HepG2 (cell line): ENCODE results near the gene STXBP5L.
"Not testable (repeated sequence)": the region's sequence is repeated elsewhere in the genome, so short reads cannot be mapped to it uniquely, and the experiment has no call there.

Source experiments
- ATF1 ChIP-seq: IDR thresholded peaks from 2 replicates; pipeline ENCODE4 v1.6.1; 2016; ENCODE audit warnings: mild to moderate bottlenecking, control low read depth
- EP300 ChIP-seq, 3 experiments: sonication (generic) in 1 of 3; formaldehyde crosslinking in 1 of 3; IDR thresholded peaks; 2 replicates each; pipeline versions ENCODE4 v1.5.1 to v1.6.1; 2011 to 2020; ENCODE audit warnings: low read depth in 2 of 3, low read length in 2 of 3, borderline replicate concordance in 1 of 3, improper control_type of control experiment in 1 of 3, mild to moderate bottlenecking in 1 of 3, missing genetic modification reagents in 1 of 3, moderate library complexity in 1 of 3
- HMGA1 ChIP-seq: sonication (generic); formaldehyde crosslinking; conservative IDR thresholded peaks from 2 replicates; pipeline ENCODE4 v1.4.0; 2020; ENCODE audit warnings: missing genetic modification reagents
- POLR2A ChIP-seq, 2 experiments: IDR thresholded peaks; 2 replicates each; pipeline ENCODE4 v1.6.1; 2011; ENCODE audit warnings: low read depth in 2 of 2, low read length in 2 of 2, mild to moderate bottlenecking in 1 of 2, moderate library complexity in 1 of 2; ENCODE audit not compliant: insufficient read depth in 1 of 2
- POLR2AphosphoS5 ChIP-seq: IDR thresholded peaks from 2 replicates; pipeline ENCODE4 v1.6.1; 2012; ENCODE audit warnings: low read depth, low read length
- ZNF256 ChIP-seq: sonication (generic); formaldehyde crosslinking; conservative IDR thresholded peaks from 2 replicates; pipeline ENCODE4 v1.4.0; 2020; ENCODE audit warnings: missing genetic modification reagents

DNA sequence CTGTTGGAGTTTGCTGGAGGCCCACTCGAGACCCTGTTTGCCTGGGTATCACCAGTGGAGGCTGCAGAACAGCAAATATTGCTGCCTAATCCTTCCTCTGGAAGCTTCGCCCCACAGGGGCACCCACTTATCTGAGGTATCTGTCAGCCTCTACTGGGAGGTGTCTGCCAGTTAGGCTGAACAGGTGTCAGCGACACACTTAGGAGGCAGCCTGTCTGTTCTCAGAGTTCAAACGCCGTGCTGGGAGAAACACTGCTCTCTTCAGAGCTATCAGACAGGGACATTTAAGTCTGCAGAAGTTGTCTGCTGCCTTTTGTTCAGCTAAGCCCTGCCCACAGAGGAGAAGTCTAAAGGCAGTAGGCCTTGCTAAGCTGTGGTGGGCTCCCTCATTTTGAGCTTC lies 448.0 kb downstream of the STXBP5L start:
- TF ChIP-seq ATF1 (CRISPR knock-in tag); EP300 (IDR thresholded peaks at IDR 0.05; ENCODE audit: low read depth in 2 of 2, low read length in 2 of 2); EP300 (CRISPR knock-in tag; IDR thresholded peaks at IDR 0.05; ENCODE audit: borderline replicate concordance); ZNF256 (CRISPR knock-in tag); HMGA1 (CRISPR knock-in tag); POLR2AphosphoS5; POLR2A (IDR thresholded peaks at IDR 0.05; ENCODE audit: insufficient read depth in 1 of 2, low read depth in 2 of 2, low read length in 2 of 2): not testable (repeated sequence)
